Endodermal cell (in vitro differentiated cells): Measurements from ENCODE around the gene AKT1. TPM values are rescaled to one million over a fixed set of nuclear protein-coding genes. Genes with fewer than 3 reads are reported as not detected.

Source experiments
- DNase-seq: peaks from one replicate; pipeline ENCODE4 v3.0.0-alpha.2; 2017
- H3K27ac ChIP-seq: 2 replicates; pipeline ENCODE4 v1.5.1; 2013; ENCODE audit warnings: mild to moderate bottlenecking, low read depth, low read length, moderate library complexity
- H3K27me3 ChIP-seq: 2 replicates; pipeline ENCODE4 v1.6.1; 2013; ENCODE audit warnings: mild to moderate bottlenecking, low read length, moderate library complexity; ENCODE audit not compliant: insufficient read depth, control insufficient read depth, poor library complexity, severe bottlenecking
- H3K36me3 ChIP-seq: 2 replicates; pipeline ENCODE4 v1.7.0; 2013; ENCODE audit warnings: mild to moderate bottlenecking, low read length, moderate library complexity; ENCODE audit not compliant: control insufficient read depth, insufficient read depth
- H3K4me1 ChIP-seq: one replicate; pipeline ENCODE4 v1.7.0; 2013; ENCODE audit warnings: low read length; ENCODE audit not compliant: control insufficient read depth, insufficient read depth
- H3K4me3 ChIP-seq: 2 replicates; pipeline ENCODE4 v1.5.1; 2013; ENCODE audit warnings: mild to moderate bottlenecking, low read length, moderate library complexity
- H3K9ac ChIP-seq: 2 replicates; pipeline ENCODE4 v1.6.1; 2013; ENCODE audit warnings: mild to moderate bottlenecking, low read length, moderate library complexity; ENCODE audit not compliant: poor library complexity, severe bottlenecking; ENCODE audit errors: extremely low read depth
- H3K9me3 ChIP-seq: 2 replicates; pipeline ENCODE4 v1.6.1; 2013; ENCODE audit warnings: mild to moderate bottlenecking, low read length, moderate library complexity; ENCODE audit not compliant: control insufficient read depth
- H3K27ac Mint-ChIP-seq: 2 replicates; pipeline ENCODE4 v1.8.0; 2020; ENCODE audit warnings: mixed read lengths
- H3K27me3 Mint-ChIP-seq: 2 replicates; pipeline ENCODE4 v1.8.0; 2021; ENCODE audit warnings: mild to moderate bottlenecking, mixed read lengths; ENCODE audit not compliant: insufficient read depth
- H3K36me3 Mint-ChIP-seq: 2 replicates; pipeline ENCODE4 v1.8.0; 2020; ENCODE audit warnings: low read depth, mixed read lengths
- H3K4me1 Mint-ChIP-seq: 2 replicates; pipeline ENCODE4 v1.8.0; 2020; ENCODE audit warnings: mixed read lengths
- H3K4me3 Mint-ChIP-seq: 2 replicates; pipeline ENCODE4 v1.8.0; 2020; ENCODE audit warnings: mild to moderate bottlenecking, moderate library complexity, mixed read lengths
- H3K9me3 Mint-ChIP-seq: 2 replicates; pipeline ENCODE4 v1.8.0; 2020; ENCODE audit warnings: mild to moderate bottlenecking, mixed read lengths
- WGBS, 2 experiments: methylation state at CpG; one replicate each; pipeline versions ENCODE4 v1.1.5 to v1.1.7; 2013; ENCODE audit warnings: missing lambda C conversion rate in 2 of 2, mixed read lengths in 1 of 2; ENCODE audit not compliant: insufficient coverage in 1 of 2, insufficient read length in 1 of 2; 5-methylcytosine and 5-hydroxymethylcytosine counted together
- total RNA-seq, 2 donors: library from RNA; stranded (reverse); fragmentation: NEBNext Ultra II Directional in 1 of 2; extraction: Animal tissue kit (Norgen Biotek cat#: 25700) in 1 of 2; gene quantifications; 2 replicates in 1 of 2; 3 replicates in 1 of 2; pipeline ENCODE4 v1.2.1, GENCODE V29; 2021
- TF ChIP-seq, protein P1 (sequence below): fragments of 200-600 bp; sonication (generic); conservative IDR thresholded peaks from 2 replicates; pipeline ENCODE4 v1.5.0; 2021; ENCODE audit warnings: antibody characterized with exemption, mild to moderate bottlenecking

The AKT1 gene
- total RNA-seq, 2 donors from 2014 or later, result 133 to 152 TPM

DNA sequence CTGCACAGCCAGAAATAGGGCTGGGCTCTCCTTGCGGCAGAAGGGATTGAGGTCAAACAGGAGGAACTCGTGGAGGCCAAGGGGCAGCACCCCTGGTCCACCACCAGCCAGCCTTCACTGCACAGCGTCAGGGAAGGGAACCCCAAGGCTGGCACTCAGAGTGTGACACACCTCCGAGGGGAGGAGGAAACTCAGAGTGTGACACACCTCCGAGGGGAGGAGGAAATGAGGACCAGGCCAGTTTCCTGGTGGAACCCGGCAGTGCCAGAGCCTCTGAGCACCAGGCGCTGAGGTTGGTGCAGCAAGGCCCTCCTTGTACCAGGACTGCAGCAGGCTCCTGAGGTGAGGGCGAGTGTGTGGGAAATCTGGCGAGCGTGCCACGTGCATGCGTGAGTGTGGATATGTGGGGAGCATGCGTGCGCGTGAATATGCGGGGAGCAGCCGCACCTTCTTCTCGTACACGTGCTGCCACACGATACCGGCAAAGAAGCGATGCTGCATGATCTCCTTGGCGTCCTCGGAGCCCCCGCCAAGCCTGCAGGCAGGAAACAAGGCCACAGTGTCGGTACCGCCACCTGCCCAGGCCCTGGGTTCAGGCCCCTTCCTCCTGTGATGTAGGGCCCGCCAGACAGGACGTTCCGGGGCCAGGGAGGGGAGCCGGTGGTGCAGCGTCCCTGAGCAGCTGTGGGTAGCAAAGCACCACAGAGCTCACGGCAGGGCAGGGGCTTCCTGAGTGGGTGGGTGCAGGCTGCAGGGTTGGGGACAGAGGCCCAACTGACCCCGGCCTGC lies 23.4 kb downstream of the AKT1 start:
- 97 to 99% methylated on average over 20 to 34 of the region's 34 CpGs for WGBS, 2 experiments

GRCh38 chr14:104771374-104771773 lies 24.2 kb downstream of the AKT1 start:
- no peak overlapping the region for H3K4me3 ChIP-seq
- peaks cover 18% of the 10 kb centered on the region for H3K9me3 Mint-ChIP-seq
- no peak overlapping the region for H3K27ac ChIP-seq
- H3K27ac Mint-ChIP-seq, result no peak overlapping the region
- no peaks in the 10 kb centered on the region for H3K27me3 ChIP-seq
- H3K9ac ChIP-seq, result no peak overlapping the region
- peaks cover 49% of the 10 kb centered on the region for H3K36me3 ChIP-seq
- H3K36me3 Mint-ChIP-seq, result peaks cover 59% of the 10 kb centered on the region
- H3K4me1 ChIP-seq, result no peaks in the 10 kb centered on the region
- TF ChIP-seq, protein P1, sequence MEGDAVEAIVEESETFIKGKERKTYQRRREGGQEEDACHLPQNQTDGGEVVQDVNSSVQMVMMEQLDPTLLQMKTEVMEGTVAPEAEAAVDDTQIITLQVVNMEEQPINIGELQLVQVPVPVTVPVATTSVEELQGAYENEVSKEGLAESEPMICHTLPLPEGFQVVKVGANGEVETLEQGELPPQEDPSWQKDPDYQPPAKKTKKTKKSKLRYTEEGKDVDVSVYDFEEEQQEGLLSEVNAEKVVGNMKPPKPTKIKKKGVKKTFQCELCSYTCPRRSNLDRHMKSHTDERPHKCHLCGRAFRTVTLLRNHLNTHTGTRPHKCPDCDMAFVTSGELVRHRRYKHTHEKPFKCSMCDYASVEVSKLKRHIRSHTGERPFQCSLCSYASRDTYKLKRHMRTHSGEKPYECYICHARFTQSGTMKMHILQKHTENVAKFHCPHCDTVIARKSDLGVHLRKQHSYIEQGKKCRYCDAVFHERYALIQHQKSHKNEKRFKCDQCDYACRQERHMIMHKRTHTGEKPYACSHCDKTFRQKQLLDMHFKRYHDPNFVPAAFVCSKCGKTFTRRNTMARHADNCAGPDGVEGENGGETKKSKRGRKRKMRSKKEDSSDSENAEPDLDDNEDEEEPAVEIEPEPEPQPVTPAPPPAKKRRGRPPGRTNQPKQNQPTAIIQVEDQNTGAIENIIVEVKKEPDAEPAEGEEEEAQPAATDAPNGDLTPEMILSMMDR, result no peak
- DNase-seq, result no peak
- no peaks in the 10 kb centered on the region for H3K27me3 Mint-ChIP-seq
- peaks cover 10% of the 10 kb centered on the region for H3K9me3 ChIP-seq
- H3K4me3 Mint-ChIP-seq, result no peak overlapping the region
- H3K4me1 Mint-ChIP-seq, result peaks cover 3% of the 10 kb centered on the region
- 90% methylated on average over 3 to 4 of the region's 4 CpGs for WGBS, 2 experiments

More for the DNA sequence above, 23.4 kb downstream of the AKT1 start:
- Mint-ChIP-seq H3K4me1 (peaks cover 3% of the 10 kb centered on the region), H3K27me3 (no peaks in the 10 kb centered on the region), H3K36me3 (peaks cover 59% of the 10 kb centered on the region), H3K27ac (no peak overlapping the region), H3K9me3 (peaks cover 13% of the 10 kb centered on the region), H3K4me3 (no peak overlapping the region)
- Histone ChIP-seq H3K27ac (no peak overlapping the region), H3K9ac (no peak overlapping the region), H3K36me3 (peaks cover 57% of the 10 kb centered on the region), H3K27me3 (no peaks in the 10 kb centered on the region), H3K9me3 (peaks cover 6% of the 10 kb centered on the region), H3K4me1 (no peaks in the 10 kb centered on the region), H3K4me3 (no peak overlapping the region)
- DNase-seq, result no peak
- TF ChIP-seq, protein P1, result no peak

DNA sequence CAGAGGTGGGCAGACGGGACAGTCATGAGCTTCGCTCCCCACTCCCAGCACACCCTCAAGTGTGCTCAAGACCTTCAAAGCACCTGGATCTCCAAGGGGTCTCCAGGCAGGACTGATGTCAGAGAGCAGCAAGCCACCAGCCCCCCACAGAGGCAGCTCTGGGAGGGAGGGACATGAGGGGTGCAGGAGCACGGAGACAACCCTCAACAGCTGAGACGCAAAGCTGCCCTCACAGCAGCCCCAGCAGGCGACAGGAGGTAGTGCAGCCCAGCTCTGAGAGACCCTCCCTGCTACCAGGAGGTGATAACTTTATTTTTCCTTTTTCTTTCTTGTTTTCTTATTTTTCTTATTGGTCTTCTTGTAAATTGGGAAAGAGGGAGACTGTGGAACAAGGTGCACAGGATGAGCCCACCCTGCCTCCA lies 24.7 kb downstream of the AKT1 start:
- Mint-ChIP-seq H3K4me1 (peaks cover 3% of the 10 kb centered on the region), H3K27ac (no peak overlapping the region), H3K4me3 (no peak overlapping the region), H3K9me3 (peaks cover 21% of the 10 kb centered on the region), H3K36me3 (peaks cover 58% of the 10 kb centered on the region), H3K27me3 (no peaks in the 10 kb centered on the region)
- Histone ChIP-seq H3K4me3 (no peak overlapping the region), H3K27ac (no peak overlapping the region), H3K9me3 (peaks cover 15% of the 10 kb centered on the region), H3K4me1 (no peaks in the 10 kb centered on the region), H3K27me3 (no peaks in the 10 kb centered on the region), H3K9ac (no peak overlapping the region), H3K36me3 (peaks cover 45% of the 10 kb centered on the region)
- DNase-seq, result peak; percentile 72
- TF ChIP-seq, protein P1, result peak; percentile 75
- 86 to 92% methylated on average over 2 to 5 of the region's 5 CpGs for WGBS, 2 experiments
